Measurements from ENCODE around the gene NCAPG2. TPM values are rescaled to one million over a fixed set of nuclear protein-coding genes. Genes with fewer than 3 reads are reported as not detected.

Gene NCAPG2
- total RNA-seq, 1 experiment from 2014 or later = 99.5 TPM

DNA sequence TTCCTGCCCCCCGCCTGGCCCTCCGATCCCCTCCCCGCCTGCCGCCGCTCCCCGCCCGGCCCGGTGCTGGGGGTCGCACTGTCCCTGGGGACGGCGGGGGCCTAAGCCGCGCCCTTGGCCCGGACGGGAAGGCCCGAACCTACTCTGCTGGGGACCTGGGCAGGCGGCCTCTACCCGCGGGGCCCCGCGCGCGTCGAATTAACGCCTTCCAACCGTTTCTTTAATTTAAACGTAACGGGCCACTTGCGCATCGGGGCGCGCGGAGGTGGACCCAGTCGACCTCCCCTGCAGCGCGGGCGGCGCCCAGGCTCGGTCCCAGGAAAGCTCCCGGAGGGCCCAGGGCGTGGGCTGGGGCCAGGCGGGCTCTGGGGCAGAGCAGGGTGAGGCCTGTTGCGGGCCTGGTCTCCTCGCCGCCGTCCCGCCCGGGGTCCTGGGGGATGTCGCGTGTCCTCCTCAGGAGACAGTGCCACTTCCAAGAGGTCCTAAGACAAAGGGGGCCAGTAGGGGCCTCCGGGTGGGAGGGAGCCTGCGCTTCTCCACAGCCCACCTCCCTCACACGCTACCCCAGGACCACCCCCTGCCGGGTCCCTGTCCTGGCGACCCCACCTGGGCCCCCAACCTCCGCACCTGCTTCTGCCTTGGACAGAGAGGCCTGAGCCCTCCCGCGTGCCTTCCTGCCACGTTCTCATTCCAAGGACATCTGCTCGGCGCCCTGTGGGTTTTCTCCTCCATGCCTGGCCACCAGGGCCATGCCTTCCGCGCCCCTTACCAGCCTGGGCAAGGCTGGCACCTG, 116.3 kb downstream of the NCAPG2 start:
- no peak overlapping the region for H2AFZ ChIP-seq
- no peaks in the 10 kb centered on the region for H3K79me2 ChIP-seq (ENCODE audit: low read depth)
- POLR2A ChIA-PET (ENCODE audit: unreplicated experiment) = no interaction called here

DNA sequence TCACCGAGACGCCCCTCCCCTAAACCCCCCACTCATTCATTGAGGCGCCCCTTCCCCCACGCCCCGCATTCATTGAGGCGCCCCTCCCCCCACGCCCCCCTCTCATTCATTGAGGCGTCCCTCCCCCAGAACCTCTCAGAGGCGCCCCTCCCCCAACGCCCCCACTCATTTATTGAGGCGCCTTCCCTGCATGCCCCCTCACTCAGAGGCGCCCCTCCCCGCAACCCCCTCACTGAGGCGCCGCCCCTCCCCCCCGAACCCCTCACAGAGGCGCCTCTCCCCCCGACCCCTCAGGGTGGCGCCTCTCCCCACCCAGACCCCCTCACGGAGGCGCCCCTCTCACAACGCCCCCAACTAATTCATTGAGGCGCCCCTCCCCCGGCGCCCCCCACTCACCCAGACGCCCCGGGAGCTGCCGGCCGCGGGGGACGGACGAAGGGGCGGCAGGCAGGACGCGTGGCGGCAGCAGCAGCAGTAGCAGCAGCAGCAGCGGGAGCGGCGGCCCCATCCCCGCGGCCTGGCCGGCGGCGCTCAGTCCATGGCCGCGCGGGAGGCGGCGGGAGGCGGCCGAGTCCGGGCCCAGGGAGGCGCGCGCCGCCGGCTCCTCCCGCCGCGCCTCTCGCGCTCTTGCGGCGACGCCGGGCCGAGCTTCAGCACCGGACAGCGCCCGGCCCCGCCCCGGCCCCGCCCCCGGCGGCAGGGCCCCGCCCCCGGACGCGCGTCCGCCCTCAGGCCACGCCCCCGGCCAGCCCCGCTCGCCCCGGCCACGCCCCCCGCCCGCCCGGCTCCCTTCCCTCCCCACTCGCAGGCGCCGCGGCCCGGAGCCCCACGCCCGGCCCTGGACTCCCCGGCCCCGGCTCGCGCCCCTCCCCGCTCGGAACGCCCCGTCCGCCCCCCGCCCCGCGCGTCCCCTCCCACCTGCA, 117.2 kb downstream of the NCAPG2 start, which contains the start of gene PTPRN2:
TSS of gene PTPRN2 (minus strand) at position 662 of the 923 bp plus-strand sequence.
- H3K27me3 ChIP-seq (ENCODE audit: insufficient read depth, low read depth) = peaks cover 61% of the 10 kb centered on the region
- no peak within 1 kb of the TSS for H3K4me3 ChIP-seq

More for the DNA sequence above, 116.3 kb downstream of the NCAPG2 start:
- H3K9me3 ChIP-seq (ENCODE audit: insufficient read depth, low read depth) = no peaks in the 10 kb centered on the region
- H3K4me1 ChIP-seq (replicated peaks; ENCODE audit: insufficient read depth) = peaks cover under 1% of the 10 kb centered on the region; the same call in 1 of the 2 replicates
- CTCF ChIA-PET = no interaction called here
- H3K4me3 ChIP-seq = no peak overlapping the region
- H3K4me2 ChIP-seq = no peak overlapping the region
- H3K36me3 ChIP-seq (ENCODE audit: low read depth) = no peaks in the 10 kb centered on the region
- peaks cover 67% of the 10 kb centered on the region for H3K27me3 ChIP-seq (ENCODE audit: insufficient read depth, low read depth)
- no peaks in the 10 kb centered on the region for H3K9me2 ChIP-seq (ENCODE audit: insufficient read depth)
- H3K27ac ChIP-seq = no peak overlapping the region
- intact Hi-C loops (cut with micrococcal nuclease; ENCODE audit: unreplicated experiment) = no loop called here
- no peaks in the 10 kb centered on the region for H4K20me1 ChIP-seq (ENCODE audit: insufficient read depth)
- BruUV-seq (replicated peaks) = no TSS peak
- no peaks in the 10 kb centered on the region for H3F3A ChIP-seq (ENCODE audit: insufficient read depth, low read depth)
- no peak for DNase-seq
- no peak for TF ChIP-seq EZH2 (IDR thresholded peaks at IDR 0.05; ENCODE audit: low read depth)
- TF ChIP-seq, protein P1, sequence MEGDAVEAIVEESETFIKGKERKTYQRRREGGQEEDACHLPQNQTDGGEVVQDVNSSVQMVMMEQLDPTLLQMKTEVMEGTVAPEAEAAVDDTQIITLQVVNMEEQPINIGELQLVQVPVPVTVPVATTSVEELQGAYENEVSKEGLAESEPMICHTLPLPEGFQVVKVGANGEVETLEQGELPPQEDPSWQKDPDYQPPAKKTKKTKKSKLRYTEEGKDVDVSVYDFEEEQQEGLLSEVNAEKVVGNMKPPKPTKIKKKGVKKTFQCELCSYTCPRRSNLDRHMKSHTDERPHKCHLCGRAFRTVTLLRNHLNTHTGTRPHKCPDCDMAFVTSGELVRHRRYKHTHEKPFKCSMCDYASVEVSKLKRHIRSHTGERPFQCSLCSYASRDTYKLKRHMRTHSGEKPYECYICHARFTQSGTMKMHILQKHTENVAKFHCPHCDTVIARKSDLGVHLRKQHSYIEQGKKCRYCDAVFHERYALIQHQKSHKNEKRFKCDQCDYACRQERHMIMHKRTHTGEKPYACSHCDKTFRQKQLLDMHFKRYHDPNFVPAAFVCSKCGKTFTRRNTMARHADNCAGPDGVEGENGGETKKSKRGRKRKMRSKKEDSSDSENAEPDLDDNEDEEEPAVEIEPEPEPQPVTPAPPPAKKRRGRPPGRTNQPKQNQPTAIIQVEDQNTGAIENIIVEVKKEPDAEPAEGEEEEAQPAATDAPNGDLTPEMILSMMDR (conservative IDR thresholded peaks at IDR 0.05) = no peak

More for the DNA sequence above, 117.2 kb downstream of the NCAPG2 start, which contains the start of gene PTPRN2:
- POLR2A ChIA-PET (ENCODE audit: unreplicated experiment) = no interaction called here
- Histone ChIP-seq H3K27ac (no peak within 1 kb of the TSS), H3K9me2 (ENCODE audit: insufficient read depth) (no peaks in the 10 kb centered on the region), H3F3A (ENCODE audit: insufficient read depth, low read depth) (no peaks in the 10 kb centered on the region), H3K79me2 (ENCODE audit: low read depth) (no peaks in the 10 kb centered on the region), H3K4me1 (replicated peaks; ENCODE audit: insufficient read depth) (peaks cover 9% of the 10 kb centered on the region), H3K9me3 (ENCODE audit: insufficient read depth, low read depth) (no peaks in the 10 kb centered on the region), H3K4me2 (no peak within 1 kb of the TSS), H3K36me3 (ENCODE audit: low read depth) (no peaks in the 10 kb centered on the region), H4K20me1 (ENCODE audit: insufficient read depth) (no peaks in the 10 kb centered on the region), H2AFZ (no peak within 1 kb of the TSS)
- BruUV-seq (replicated peaks) = no TSS peak
- CTCF ChIA-PET = no interaction called here
- TF ChIP-seq EZH2 (IDR thresholded peaks at IDR 0.05; ENCODE audit: low read depth) = no peak
- TF ChIP-seq, protein P1 (conservative IDR thresholded peaks at IDR 0.05) = no peak
- intact Hi-C loops (cut with micrococcal nuclease; ENCODE audit: unreplicated experiment) = no loop called here
- no peak for DNase-seq
